Ecto neural progenitor cell (in vitro differentiated cells): ENCODE measurements around the gene FAM47E.

Experiments used
- DNase-seq: peaks from one replicate; pipeline ENCODE4 v3.0.0-alpha.2; 2018; ENCODE audit warnings: low spot score

FAM47E gene, protein sequence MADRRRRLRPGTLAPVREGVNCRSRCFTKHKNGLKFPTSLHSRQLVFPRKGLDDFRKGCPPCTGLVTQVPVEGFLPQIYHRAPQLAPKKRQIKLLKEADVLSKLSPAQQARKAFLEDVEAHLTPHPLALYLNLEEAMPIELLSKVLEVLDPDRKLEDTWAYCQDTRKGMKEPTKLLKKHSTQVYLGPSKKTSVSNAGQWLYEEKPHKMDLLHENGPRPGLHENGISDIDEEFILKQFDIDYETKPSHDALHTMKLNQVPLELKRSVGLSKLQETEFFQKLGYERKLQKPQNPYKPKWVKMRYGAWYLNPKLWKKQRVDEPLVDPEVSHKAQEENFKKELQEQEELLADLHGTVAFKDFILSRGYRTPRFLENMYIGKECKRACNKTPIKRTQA

GRCh38 chr4:76251441-76252270 is at the start of gene FAM47E:
Gene FAM47E, plus strand, starts transcription at chr4:76251721. Its CDS starts 26 bp downstream, at chr4:76251747.
- DNase-seq: peak; percentile 95

GRCh38 chr4:76203541-76203940 is 48.0 kb upstream of the FAM47E start:
- DNase-seq: no peak

DNA sequence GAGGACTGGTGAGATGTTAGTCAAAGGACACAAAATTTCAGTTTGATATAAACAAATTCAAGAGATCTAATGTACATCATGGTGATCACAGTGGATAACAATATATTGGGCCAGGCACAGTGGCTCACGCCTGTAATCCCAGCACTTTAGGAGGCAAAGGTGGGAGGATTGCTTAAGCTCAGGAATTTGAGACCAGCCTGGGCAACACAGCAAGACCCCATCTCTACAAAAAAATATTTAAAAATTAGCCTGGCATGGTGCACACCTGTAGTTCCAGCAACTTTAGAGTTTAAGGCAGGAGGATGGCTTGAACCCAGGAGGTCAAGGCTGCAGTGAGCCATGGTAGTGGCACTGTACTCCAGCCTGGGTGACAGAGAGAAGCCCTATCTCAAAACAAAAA is 46.6 kb upstream of the FAM47E start:
- DNase-seq: no peak

- DNase-seq: no peak
Observed at GRCh38 chr4:76205476-76205875, 46.0 kb upstream of the FAM47E start.

DNA sequence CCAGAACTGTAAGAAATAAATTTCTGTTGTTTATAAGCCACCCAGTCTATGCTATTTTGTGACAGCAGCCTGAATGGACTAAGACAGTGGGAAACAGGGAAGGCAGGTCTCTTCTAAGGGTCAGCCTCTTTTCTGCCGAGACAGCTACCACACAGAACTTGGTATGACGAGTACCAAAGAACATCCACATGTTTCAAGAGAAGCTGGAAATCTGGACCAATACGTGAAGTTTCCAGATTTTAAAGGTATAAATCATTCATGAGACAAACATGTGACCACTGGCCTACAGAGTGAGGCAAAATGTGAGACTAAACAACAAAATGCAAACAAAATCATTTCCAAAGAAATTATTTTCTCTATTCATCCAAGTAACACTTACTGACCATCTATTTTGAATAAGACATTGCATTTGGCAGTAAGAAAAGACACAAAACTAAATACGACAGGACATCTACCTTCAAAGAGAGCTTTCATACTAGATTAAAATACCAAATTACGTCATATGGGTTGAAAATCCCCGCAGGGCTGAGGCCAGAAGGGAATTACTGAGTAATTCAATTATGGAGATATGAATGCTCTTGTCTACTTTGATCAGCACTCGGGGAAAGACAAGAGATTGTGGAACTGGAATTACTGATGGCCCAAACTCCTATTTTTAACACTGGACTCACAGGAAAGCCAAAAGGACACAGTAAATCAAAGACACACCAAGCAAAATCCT is 45.1 kb upstream of the FAM47E start:
- DNase-seq: no peak

DNA sequence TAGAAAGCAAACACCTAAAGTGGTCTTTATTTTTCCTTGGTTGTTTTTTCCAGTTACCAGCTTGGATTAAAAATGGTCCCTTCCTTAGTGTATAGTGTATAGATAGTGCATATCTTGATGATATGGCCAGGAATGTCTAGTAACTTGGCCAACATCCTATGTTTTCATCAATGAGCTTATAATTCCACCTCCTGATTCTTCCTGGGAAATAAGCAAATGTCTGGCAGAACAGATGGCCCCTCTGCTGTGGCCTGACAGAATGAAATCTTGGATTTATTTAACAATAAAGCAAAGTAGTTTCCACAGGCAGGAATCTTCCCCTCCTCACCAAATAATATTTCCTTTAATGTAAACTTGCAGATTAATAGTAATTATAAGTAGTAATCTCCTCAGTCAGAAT is 44.0 kb upstream of the FAM47E start:
- no peak for DNase-seq

- DNase-seq: no peak
Observed at GRCh38 chr4:76208005-76208765, 43.3 kb upstream of the FAM47E start.

DNA sequence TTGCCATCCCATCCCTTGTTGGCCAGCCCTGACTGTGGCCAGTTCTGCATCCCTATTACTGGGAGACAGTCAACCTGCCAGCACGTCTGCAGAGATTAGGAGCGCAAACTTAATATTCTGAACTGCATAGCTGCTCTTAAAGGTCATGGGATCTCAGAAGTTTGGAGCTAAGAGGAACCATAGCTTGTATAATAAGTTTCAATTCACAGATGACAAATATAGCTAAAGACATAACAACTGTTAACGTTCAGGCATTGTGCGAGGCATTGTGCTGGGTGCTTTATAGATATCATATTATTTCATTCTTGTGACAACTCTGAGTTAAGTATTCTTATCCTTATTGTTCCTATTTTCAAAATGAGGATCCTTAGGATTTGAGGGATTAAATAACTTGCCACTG is 41.6 kb upstream of the FAM47E start:
- DNase-seq: no peak

- no peak for DNase-seq
Observed at GRCh38 chr4:76210452-76210851, 41.1 kb upstream of the FAM47E start.

DNA sequence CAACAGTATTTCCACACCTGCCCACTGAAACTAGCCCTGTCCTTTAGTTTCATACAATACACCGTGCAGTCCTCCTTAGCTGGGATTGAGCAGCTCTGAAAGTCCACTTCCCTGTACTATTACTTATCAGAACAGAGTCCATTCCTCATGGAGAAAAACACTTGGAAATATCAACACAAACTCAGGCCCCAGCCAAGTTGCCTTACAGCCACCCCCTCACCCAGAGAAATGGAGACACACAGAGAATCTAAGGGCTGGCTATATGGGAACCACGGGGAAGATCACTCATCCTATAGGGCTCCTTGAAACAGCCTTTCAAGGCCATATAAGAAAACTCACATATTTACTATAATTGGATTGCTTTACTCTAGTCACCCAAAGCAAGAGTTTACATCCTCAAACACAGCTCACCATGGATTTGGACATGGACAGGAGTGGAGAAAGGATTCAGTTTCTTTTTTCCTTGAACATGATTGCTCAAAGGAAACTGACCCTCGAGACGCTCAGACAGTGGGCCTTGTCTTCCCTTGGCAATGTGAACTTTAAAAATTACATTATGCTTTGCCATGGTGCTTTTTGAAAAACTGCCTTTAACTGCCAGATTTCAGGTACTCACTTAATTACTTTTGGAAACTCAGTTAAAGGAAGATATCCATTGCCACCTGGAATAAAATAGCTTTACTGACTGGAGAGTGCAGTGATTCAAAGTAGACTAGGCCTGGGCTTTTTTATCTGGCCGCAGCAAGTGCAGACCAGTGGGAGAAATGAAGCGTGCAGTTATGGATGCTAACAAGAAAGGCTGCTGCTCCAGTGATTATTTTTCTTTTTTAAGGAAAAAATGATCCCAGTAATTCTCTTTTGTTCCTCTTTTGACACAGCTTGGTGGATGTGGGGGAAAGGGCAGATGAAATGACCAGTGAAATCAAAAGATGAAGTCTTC is 39.5 kb upstream of the FAM47E start:
- DNase-seq: no peak

GRCh38 chr4:76212851-76213414 is 38.6 kb upstream of the FAM47E start:
- no peak for DNase-seq

- peak; percentile 89 for DNase-seq
Observed at GRCh38 chr4:76213415-76214176, 37.9 kb upstream of the FAM47E start, which contains the start of gene SCARB2. Gene SCARB2, minus strand, starts transcription at chr4:76213824. Its CDS starts 281 bp downstream, at chr4:76213543.

DNA sequence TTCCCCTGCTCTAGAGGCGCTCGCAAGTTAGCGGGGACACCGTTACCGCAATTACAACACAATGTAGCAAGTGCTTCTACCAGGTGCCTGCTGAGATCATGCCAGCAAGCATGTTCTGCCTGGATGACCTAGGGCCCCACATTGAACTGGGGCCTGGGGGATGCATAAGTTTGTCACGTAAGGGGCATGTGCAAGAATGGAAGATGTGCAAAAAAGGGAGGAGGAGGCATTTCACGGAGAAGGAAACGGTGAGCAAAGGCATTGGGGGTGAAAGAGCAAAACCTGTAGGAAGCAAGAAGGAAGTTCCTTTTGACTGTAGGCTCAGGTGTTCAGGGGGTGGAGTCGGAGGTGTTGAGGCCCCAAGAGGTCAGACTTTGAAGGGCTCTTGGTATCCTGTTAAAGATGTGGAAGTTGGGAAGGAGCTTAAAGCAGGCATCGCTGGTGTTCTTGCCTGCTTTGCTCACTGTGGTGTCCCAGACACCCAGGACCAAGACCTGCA is 37.3 kb upstream of the FAM47E start:
- no peak for DNase-seq

GRCh38 chr4:76215077-76215476 is 36.4 kb upstream of the FAM47E start:
- no peak for DNase-seq

- DNase-seq: no peak
Observed at GRCh38 chr4:76216524-76216923, 35.0 kb upstream of the FAM47E start.

GRCh38 chr4:76216975-76217814 is 34.3 kb upstream of the FAM47E start:
- DNase-seq: no peak

- no peak for DNase-seq
Observed at GRCh38 chr4:76219299-76220055, 32.0 kb upstream of the FAM47E start.

GRCh38 chr4:76224171-76224570 is 27.4 kb upstream of the FAM47E start:
- DNase-seq: no peak
